GM12878 (cell line): ENCODE measurements around the gene MLXIP. TPM values are rescaled to one million over a fixed set of nuclear protein-coding genes. Genes with fewer than 3 reads are reported as not detected.

Experiments
- BRCA1 ChIP-seq: IDR thresholded peaks from 2 replicates; pipeline ENCODE4 v1.6.1; 2011; ENCODE audit warnings: low read depth, low read length, improper control_type of control experiment
- EGR1 ChIP-seq, 2 experiments: IDR thresholded peaks; 1 replicate in 1 of 2; 2 replicates in 1 of 2; pipeline ENCODE4 v1.6.1; 2011 to 2012; ENCODE audit warnings: low read depth in 2 of 2, low read length in 2 of 2, borderline replicate concordance in 1 of 2, mild to moderate bottlenecking in 1 of 2, moderate library complexity in 1 of 2
- MEF2A ChIP-seq: IDR thresholded peaks from 2 replicates; pipeline ENCODE4 v1.6.1; 2011; ENCODE audit warnings: low read depth, mild to moderate bottlenecking, low read length, moderate library complexity; ENCODE audit not compliant: insufficient read depth
- RELA ChIP-seq: fragments of 450-650 bp; IDR thresholded peaks from 2 replicates; pipeline ENCODE4 v1.8.0; 2014; ENCODE audit warnings: borderline replicate concordance; ENCODE audit not compliant: partially characterized antibody
- SMC3 ChIP-seq: IDR thresholded peaks from 2 replicates; pipeline ENCODE4 v1.6.1; 2011; ENCODE audit warnings: low read length, improper control_type of control experiment, borderline replicate concordance
- ZNF622 ChIP-seq: fragments of 450-650 bp; IDR thresholded peaks from 2 replicates; pipeline ENCODE4 v1.6.1; 2017; ENCODE audit warnings: mild to moderate bottlenecking, inconsistent platforms
- polyA plus RNA-seq, 11 experiments: library from polyadenylated mRNA; depleted of rRNA in 4 of 11; unstranded in 6 of 11; stranded (reverse) in 5 of 11; fragments of >200 nt; fragmentation: Nextera tagmentation in 4 of 11; fragmentation: Illumina TruSeq in 1 of 11; extraction: Ambion mirVana in 4 of 11; extraction: Trizol in 1 of 11; gene quantifications; 1 replicate in 1 of 11; 2 replicates in 10 of 11; pipeline versions ENCODE4 v1.2.1 to v1.2.3, GENCODE V29; 2011 to 2016; ENCODE audit warnings: inconsistent platforms in 2 of 11, missing spikeins in 2 of 11, low read depth in 1 of 11
- total RNA-seq, 4 experiments: library from RNA; depleted of rRNA in 3 of 4; stranded (reverse); fragments of >200 nt in 3 of 4; fragmentation: Illumina TruSeq in 1 of 4; extraction: Trizol in 1 of 4; gene quantifications; 2 replicates each; pipeline versions ENCODE4 v1.2.1 to v1.2.3, GENCODE V29; 2013 to 2021
- TF ChIP-seq, protein P1 (sequence below): fragments of 450-650 bp; IDR thresholded peaks from 2 replicates; pipeline ENCODE4 v1.6.1; 2017; ENCODE audit warnings: mild to moderate bottlenecking, moderate library complexity
- TF ChIP-seq, protein P2 (sequence below): fragments of 150-350 bp; IDR thresholded peaks from 2 replicates; pipeline ENCODE4 v1.6.1; 2016; ENCODE audit warnings: low read depth, low read length
- TF ChIP-seq, protein P3 (sequence below), 3 experiments: IDR thresholded peaks in 2 of 3; conservative IDR thresholded peaks in 1 of 3; 2 replicates each; pipeline ENCODE4 v1.5.1; 2011; ENCODE audit warnings: low read depth in 3 of 3, low read length in 3 of 3, mild to moderate bottlenecking in 3 of 3, control low read depth in 2 of 3, moderate library complexity in 2 of 3, inconsistent platforms in 1 of 3, mixed read lengths in 1 of 3; ENCODE audit not compliant: control insufficient read depth in 2 of 3, insufficient read depth in 1 of 3; ENCODE audit errors: extremely low read depth in 1 of 3
- TF ChIP-seq, protein P4 (sequence below): IDR thresholded peaks from 2 replicates; pipeline ENCODE4 v1.6.1; 2012; ENCODE audit warnings: mild to moderate bottlenecking, low read depth, low read length

The MLXIP gene
- total and polyA plus RNA-seq, 10 of the 15 experiments (the other 5 are each of a cell fraction or from before 2014, with no cell fraction given) = 1.1 to 23.7 (median 7.0) TPM

DNA sequence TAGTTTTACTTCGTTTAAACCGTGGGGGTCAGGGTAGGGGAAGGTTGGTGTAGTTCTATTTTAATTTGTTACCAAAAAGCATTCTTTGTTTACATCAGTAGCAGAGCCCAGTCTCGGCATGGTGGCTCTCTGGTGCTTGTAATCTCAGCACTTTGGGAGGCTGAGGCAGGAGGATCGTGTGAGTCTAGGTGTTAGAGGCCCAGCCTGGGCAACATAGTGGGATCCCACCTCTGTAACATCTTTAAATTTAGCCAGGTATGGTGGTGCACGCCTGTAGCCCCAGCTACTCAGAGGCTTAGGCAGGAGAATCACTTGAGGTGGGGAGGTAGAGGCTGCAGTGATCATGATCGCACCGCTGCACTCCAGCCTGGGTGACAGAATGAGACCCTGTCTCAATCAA lies 106.5 kb downstream of the MLXIP start (continued):
- TF ChIP-seq, protein P1, sequence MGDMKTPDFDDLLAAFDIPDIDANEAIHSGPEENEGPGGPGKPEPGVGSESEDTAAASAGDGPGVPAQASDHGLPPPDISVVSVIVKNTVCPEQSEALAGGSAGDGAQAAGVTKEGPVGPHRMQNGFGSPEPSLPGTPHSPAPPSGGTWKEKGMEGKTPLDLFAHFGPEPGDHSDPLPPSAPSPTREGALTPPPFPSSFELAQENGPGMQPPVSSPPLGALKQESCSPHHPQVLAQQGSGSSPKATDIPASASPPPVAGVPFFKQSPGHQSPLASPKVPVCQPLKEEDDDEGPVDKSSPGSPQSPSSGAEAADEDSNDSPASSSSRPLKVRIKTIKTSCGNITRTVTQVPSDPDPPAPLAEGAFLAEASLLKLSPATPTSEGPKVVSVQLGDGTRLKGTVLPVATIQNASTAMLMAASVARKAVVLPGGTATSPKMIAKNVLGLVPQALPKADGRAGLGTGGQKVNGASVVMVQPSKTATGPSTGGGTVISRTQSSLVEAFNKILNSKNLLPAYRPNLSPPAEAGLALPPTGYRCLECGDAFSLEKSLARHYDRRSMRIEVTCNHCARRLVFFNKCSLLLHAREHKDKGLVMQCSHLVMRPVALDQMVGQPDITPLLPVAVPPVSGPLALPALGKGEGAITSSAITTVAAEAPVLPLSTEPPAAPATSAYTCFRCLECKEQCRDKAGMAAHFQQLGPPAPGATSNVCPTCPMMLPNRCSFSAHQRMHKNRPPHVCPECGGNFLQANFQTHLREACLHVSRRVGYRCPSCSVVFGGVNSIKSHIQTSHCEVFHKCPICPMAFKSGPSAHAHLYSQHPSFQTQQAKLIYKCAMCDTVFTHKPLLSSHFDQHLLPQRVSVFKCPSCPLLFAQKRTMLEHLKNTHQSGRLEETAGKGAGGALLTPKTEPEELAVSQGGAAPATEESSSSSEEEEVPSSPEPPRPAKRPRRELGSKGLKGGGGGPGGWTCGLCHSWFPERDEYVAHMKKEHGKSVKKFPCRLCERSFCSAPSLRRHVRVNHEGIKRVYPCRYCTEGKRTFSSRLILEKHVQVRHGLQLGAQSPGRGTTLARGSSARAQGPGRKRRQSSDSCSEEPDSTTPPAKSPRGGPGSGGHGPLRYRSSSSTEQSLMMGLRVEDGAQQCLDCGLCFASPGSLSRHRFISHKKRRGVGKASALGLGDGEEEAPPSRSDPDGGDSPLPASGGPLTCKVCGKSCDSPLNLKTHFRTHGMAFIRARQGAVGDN = no peak
- no peak for TF ChIP-seq RELA
- TF ChIP-seq, protein P2, sequence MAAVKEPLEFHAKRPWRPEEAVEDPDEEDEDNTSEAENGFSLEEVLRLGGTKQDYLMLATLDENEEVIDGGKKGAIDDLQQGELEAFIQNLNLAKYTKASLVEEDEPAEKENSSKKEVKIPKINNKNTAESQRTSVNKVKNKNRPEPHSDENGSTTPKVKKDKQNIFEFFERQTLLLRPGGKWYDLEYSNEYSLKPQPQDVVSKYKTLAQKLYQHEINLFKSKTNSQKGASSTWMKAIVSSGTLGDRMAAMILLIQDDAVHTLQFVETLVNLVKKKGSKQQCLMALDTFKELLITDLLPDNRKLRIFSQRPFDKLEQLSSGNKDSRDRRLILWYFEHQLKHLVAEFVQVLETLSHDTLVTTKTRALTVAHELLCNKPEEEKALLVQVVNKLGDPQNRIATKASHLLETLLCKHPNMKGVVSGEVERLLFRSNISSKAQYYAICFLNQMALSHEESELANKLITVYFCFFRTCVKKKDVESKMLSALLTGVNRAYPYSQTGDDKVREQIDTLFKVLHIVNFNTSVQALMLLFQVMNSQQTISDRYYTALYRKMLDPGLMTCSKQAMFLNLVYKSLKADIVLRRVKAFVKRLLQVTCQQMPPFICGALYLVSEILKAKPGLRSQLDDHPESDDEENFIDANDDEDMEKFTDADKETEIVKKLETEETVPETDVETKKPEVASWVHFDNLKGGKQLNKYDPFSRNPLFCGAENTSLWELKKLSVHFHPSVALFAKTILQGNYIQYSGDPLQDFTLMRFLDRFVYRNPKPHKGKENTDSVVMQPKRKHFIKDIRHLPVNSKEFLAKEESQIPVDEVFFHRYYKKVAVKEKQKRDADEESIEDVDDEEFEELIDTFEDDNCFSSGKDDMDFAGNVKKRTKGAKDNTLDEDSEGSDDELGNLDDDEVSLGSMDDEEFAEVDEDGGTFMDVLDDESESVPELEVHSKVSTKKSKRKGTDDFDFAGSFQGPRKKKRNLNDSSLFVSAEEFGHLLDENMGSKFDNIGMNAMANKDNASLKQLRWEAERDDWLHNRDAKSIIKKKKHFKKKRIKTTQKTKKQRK = no peak
- no peak for TF ChIP-seq SMC3
- TF ChIP-seq BRCA1 = no peak
- TF ChIP-seq, protein P3, sequence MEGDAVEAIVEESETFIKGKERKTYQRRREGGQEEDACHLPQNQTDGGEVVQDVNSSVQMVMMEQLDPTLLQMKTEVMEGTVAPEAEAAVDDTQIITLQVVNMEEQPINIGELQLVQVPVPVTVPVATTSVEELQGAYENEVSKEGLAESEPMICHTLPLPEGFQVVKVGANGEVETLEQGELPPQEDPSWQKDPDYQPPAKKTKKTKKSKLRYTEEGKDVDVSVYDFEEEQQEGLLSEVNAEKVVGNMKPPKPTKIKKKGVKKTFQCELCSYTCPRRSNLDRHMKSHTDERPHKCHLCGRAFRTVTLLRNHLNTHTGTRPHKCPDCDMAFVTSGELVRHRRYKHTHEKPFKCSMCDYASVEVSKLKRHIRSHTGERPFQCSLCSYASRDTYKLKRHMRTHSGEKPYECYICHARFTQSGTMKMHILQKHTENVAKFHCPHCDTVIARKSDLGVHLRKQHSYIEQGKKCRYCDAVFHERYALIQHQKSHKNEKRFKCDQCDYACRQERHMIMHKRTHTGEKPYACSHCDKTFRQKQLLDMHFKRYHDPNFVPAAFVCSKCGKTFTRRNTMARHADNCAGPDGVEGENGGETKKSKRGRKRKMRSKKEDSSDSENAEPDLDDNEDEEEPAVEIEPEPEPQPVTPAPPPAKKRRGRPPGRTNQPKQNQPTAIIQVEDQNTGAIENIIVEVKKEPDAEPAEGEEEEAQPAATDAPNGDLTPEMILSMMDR (IDR thresholded peaks at IDR 0.05 in 2 of 3, conservative IDR thresholded peaks at IDR 0.05 in 1 of 3; ENCODE audit: control insufficient read depth in 2 of 3, extremely low read depth in 1 of 3, insufficient read depth in 1 of 3, low read depth in 3 of 3, low read length in 3 of 3) = no peak
- TF ChIP-seq MEF2A = no peak
- TF ChIP-seq, protein P4, sequence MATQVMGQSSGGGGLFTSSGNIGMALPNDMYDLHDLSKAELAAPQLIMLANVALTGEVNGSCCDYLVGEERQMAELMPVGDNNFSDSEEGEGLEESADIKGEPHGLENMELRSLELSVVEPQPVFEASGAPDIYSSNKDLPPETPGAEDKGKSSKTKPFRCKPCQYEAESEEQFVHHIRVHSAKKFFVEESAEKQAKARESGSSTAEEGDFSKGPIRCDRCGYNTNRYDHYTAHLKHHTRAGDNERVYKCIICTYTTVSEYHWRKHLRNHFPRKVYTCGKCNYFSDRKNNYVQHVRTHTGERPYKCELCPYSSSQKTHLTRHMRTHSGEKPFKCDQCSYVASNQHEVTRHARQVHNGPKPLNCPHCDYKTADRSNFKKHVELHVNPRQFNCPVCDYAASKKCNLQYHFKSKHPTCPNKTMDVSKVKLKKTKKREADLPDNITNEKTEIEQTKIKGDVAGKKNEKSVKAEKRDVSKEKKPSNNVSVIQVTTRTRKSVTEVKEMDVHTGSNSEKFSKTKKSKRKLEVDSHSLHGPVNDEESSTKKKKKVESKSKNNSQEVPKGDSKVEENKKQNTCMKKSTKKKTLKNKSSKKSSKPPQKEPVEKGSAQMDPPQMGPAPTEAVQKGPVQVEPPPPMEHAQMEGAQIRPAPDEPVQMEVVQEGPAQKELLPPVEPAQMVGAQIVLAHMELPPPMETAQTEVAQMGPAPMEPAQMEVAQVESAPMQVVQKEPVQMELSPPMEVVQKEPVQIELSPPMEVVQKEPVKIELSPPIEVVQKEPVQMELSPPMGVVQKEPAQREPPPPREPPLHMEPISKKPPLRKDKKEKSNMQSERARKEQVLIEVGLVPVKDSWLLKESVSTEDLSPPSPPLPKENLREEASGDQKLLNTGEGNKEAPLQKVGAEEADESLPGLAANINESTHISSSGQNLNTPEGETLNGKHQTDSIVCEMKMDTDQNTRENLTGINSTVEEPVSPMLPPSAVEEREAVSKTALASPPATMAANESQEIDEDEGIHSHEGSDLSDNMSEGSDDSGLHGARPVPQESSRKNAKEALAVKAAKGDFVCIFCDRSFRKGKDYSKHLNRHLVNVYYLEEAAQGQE = no peak
- TF ChIP-seq ZNF622 = no peak
- TF ChIP-seq EGR1 (IDR thresholded peaks at IDR 0.05; ENCODE audit: borderline replicate concordance in 1 of 2, low read depth in 2 of 2, low read length in 2 of 2) = no peak
